Activated T-helper 1 cell treated with anti-CD3 and anti-CD28 coated beads, Interleukin-12 subunit alpha, Interleukin-12 subunit beta, Interleukin-2, Interleukin-4 antibody, amounts not matched to agents 30 ng/mL and 10 ng/mL and 1 ng/mL, durations not matched to agents 14 hours and 24 hours and 36 hours (primary cell): ENCODE data around the gene LIMS1. TPM values are rescaled to one million over a fixed set of nuclear protein-coding genes. Genes with fewer than 3 reads are reported as not detected.

Source experiments
- DNase-seq: peaks from one replicate; pipeline ENCODE4 v3.0.0; 2021; ENCODE audit warnings: low spot score
- H3K27ac Mint-ChIP-seq: one replicate; pipeline ENCODE4 v1.8.0; 2021; ENCODE audit warnings: mild to moderate bottlenecking, mixed read lengths
- H3K27me3 Mint-ChIP-seq: one replicate; pipeline ENCODE4 v1.8.0; 2022; ENCODE audit warnings: mild to moderate bottlenecking, moderate library complexity, mixed read lengths; ENCODE audit not compliant: insufficient read depth
- H3K36me3 Mint-ChIP-seq: one replicate; pipeline ENCODE4 v1.8.0; 2021; ENCODE audit warnings: low read depth, mixed read lengths
- H3K4me1 Mint-ChIP-seq: one replicate; pipeline ENCODE4 v1.8.0; 2021; ENCODE audit warnings: low read depth, mixed read lengths
- H3K4me3 Mint-ChIP-seq: one replicate; pipeline ENCODE4 v1.8.0; 2021; ENCODE audit warnings: mild to moderate bottlenecking, moderate library complexity, mixed read lengths
- H3K9me3 Mint-ChIP-seq: one replicate; pipeline ENCODE4 v1.8.0; 2021; ENCODE audit warnings: mixed read lengths
- intact Hi-C: fragments of 100-400 bp; cut with micrococcal nuclease; formaldehyde crosslinking; loops from one replicate; pipeline ENCODE4 v1.15.1; 2024
- total RNA-seq: library from RNA; stranded (reverse); gene quantifications from 2 replicates; pipeline ENCODE4 v1.2.3, GENCODE V29; 2022

LIMS1 gene
- total RNA-seq, 1 donor from 2014 or later = 69.6 TPM

DNA sequence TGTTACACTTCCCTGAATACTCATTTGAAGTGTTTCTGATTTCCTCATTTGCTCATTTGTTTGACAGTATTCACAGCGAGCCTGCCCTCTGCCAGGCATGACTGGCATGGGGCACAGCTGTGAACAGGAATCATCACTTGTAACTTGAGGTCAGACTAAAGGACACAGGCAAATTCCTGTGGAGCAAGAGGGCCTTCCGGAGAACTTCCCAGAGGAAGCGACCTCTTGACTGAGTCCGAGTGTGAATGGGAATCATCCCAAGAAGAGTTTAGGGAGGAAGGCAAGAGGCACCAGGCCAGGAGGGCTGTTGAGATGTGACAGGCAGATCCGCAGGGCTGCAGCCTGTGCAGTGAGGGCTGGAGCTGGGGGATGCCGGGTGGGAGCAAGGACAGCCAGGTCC lies 45.4 kb downstream of the LIMS1 start:
- no peaks in the 10 kb centered on the region for H3K9me3 Mint-ChIP-seq
- no peak for DNase-seq
- peaks cover 42% of the 10 kb centered on the region for H3K4me1 Mint-ChIP-seq
- H3K36me3 Mint-ChIP-seq = no peaks in the 10 kb centered on the region
- H3K27ac Mint-ChIP-seq = no peak overlapping the region
- no peaks in the 10 kb centered on the region for H3K27me3 Mint-ChIP-seq
- intact Hi-C loops = loop anchor here (5.0 to 10.0 kb wide), 4 partner anchors 87 to 662 kb away; no protein-coding TSS in a partner anchor
- H3K4me3 Mint-ChIP-seq = no peak overlapping the region

GRCh38 chr2:108580050-108580449 lies 45.8 kb downstream of the LIMS1 start:
- intact Hi-C loops = loop anchor here (5.0 to 10.0 kb wide), 4 partner anchors 88 to 663 kb away; no protein-coding TSS in a partner anchor
- Mint-ChIP-seq H3K27ac (peak overlapping the region; percentile 35), H3K4me3 (no peak overlapping the region), H3K36me3 (no peaks in the 10 kb centered on the region), H3K9me3 (no peaks in the 10 kb centered on the region), H3K27me3 (no peaks in the 10 kb centered on the region), H3K4me1 (peaks cover 38% of the 10 kb centered on the region)
- DNase-seq = no peak

DNA sequence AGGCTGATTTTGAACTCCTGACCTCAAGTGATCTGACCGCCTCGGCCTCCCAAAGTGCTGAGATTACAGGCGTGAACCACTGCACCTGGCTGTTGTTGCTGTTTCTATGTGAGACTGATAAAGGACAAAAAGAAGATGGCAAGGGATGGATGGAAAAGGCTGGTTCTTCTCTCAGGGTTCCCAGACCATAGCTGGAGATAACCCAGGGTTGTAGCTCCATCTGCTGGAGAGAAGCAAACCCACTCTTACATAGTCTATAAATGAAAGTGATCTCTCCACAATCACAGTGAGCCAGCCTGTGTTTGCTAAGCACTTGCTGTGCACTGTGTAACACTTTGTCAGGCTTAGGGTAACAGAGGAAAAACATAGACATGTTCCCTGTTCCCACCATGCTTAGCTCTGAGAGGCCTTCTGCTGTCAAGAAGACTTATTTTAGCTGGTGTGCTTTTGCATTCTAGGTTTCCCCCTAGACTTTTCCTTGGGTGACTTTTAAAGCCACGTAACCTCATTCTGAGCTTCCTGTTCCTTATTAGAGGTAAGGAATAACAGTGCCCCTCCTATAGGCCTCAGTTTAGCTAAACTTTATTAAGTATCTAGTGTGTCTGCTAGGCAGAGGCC lies 49.7 kb downstream of the LIMS1 start:
- H3K27ac Mint-ChIP-seq = no peak overlapping the region
- intact Hi-C loops = loop anchor here (1.0 to 10.0 kb wide), 11 partner anchors 10 to 667 kb away; partner anchors contain the start of genes GCC2 and LIMS1
- H3K36me3 Mint-ChIP-seq = no peaks in the 10 kb centered on the region
- peak; percentile 28 for DNase-seq
- no peak overlapping the region for H3K4me3 Mint-ChIP-seq
- no peaks in the 10 kb centered on the region for H3K9me3 Mint-ChIP-seq
- no peaks in the 10 kb centered on the region for H3K27me3 Mint-ChIP-seq
- H3K4me1 Mint-ChIP-seq = peaks cover 43% of the 10 kb centered on the region

- Mint-ChIP-seq H3K4me1 (peaks cover 46% of the 10 kb centered on the region), H3K27ac (no peak overlapping the region), H3K4me3 (no peak overlapping the region), H3K9me3 (no peaks in the 10 kb centered on the region), H3K36me3 (peaks cover 2% of the 10 kb centered on the region), H3K27me3 (no peaks in the 10 kb centered on the region)
- DNase-seq = no peak
- intact Hi-C loops = loop anchor here (2.0 to 10.0 kb wide), 2 partner anchors 51 to 411 kb away; partner anchors contain the start of gene LIMS1
Observed at GRCh38 chr2:108585436-108585835, 51.2 kb downstream of the LIMS1 start.

DNA sequence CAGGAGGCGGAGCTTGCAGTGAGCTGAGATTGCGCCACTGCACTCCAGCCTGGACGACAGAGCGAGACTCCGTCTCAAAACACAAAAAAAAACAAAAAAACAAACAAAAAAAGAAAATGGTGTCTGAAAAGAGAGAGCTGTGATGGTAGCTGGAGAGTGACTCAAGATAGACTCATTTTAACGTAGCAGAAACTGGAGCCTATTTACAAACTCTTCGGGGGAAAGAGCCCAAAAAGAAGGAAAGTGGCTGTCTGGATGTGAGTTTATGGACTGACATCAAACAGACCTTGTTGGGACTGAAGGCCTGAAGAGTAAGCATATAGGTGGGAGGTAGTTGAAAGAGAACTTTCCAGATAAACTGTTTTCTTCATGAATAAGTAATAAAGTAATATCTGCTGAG lies 51.8 kb downstream of the LIMS1 start:
- intact Hi-C loops = loop anchor here (10.0 kb wide), 1 partner anchor 411 kb away; no protein-coding TSS in a partner anchor
- DNase-seq = no peak
- peaks cover 46% of the 10 kb centered on the region for H3K4me1 Mint-ChIP-seq
- H3K27ac Mint-ChIP-seq = no peak overlapping the region
- H3K27me3 Mint-ChIP-seq = no peaks in the 10 kb centered on the region
- no peak overlapping the region for H3K4me3 Mint-ChIP-seq
- peaks cover 2% of the 10 kb centered on the region for H3K36me3 Mint-ChIP-seq
- no peaks in the 10 kb centered on the region for H3K9me3 Mint-ChIP-seq

- DNase-seq = no peak
- peaks cover 46% of the 10 kb centered on the region for H3K4me1 Mint-ChIP-seq
- intact Hi-C loops = loop anchor here (10.0 kb wide), 1 partner anchor 412 kb away; no protein-coding TSS in a partner anchor
- H3K9me3 Mint-ChIP-seq = no peaks in the 10 kb centered on the region
- H3K27ac Mint-ChIP-seq = no peak overlapping the region
- H3K36me3 Mint-ChIP-seq = peaks cover 2% of the 10 kb centered on the region
- no peak overlapping the region for H3K4me3 Mint-ChIP-seq
- no peaks in the 10 kb centered on the region for H3K27me3 Mint-ChIP-seq
Observed at GRCh38 chr2:108586631-108587030, 52.4 kb downstream of the LIMS1 start.

- Mint-ChIP-seq H3K27me3 (no peaks in the 10 kb centered on the region), H3K27ac (peak overlapping the region; percentile 47), H3K9me3 (no peaks in the 10 kb centered on the region), H3K4me3 (no peak overlapping the region), H3K4me1 (peaks cover 50% of the 10 kb centered on the region), H3K36me3 (peaks cover 2% of the 10 kb centered on the region)
- no peak for DNase-seq
- intact Hi-C loops = loop anchor here (10.0 kb wide), 1 partner anchor 413 kb away; no protein-coding TSS in a partner anchor
Observed at GRCh38 chr2:108587621-108588020, 53.4 kb downstream of the LIMS1 start.

- Mint-ChIP-seq H3K4me1 (peaks cover 55% of the 10 kb centered on the region), H3K27ac (peak overlapping the region; percentile 29)
Observed at GRCh38 chr2:108588070-108588668, 53.9 kb downstream of the LIMS1 start.

GRCh38 chr2:108589372-108589771 lies 55.1 kb downstream of the LIMS1 start:
- H3K4me1 Mint-ChIP-seq = peaks cover 58% of the 10 kb centered on the region
- intact Hi-C loops = loop anchor here (10.0 kb wide), 1 partner anchor 415 kb away; no protein-coding TSS in a partner anchor
- no peak overlapping the region for H3K27ac Mint-ChIP-seq

More at GRCh38 chr2:108588070-108588668, 53.9 kb downstream of the LIMS1 start:
- H3K4me3 Mint-ChIP-seq = peak overlapping the region; percentile 10
- DNase-seq = no peak
- peaks cover 2% of the 10 kb centered on the region for H3K36me3 Mint-ChIP-seq
- H3K9me3 Mint-ChIP-seq = no peaks in the 10 kb centered on the region
- no peaks in the 10 kb centered on the region for H3K27me3 Mint-ChIP-seq
- intact Hi-C loops = loop anchor here (10.0 kb wide), 1 partner anchor 413 kb away; no protein-coding TSS in a partner anchor

GRCh38 chr2:108589781-108590180 lies 55.5 kb downstream of the LIMS1 start:
- Mint-ChIP-seq H3K36me3 (peaks cover 2% of the 10 kb centered on the region), H3K27ac (peak overlapping the region; percentile 20), H3K9me3 (no peaks in the 10 kb centered on the region), H3K4me3 (no peak overlapping the region), H3K27me3 (no peaks in the 10 kb centered on the region), H3K4me1 (peaks cover 59% of the 10 kb centered on the region)
- no peak for DNase-seq
- intact Hi-C loops = loop anchor here (10.0 kb wide), 3 partner anchors 415 to 625 kb away; no protein-coding TSS in a partner anchor

More at GRCh38 chr2:108589372-108589771, 55.1 kb downstream of the LIMS1 start:
- H3K36me3 Mint-ChIP-seq = peaks cover 2% of the 10 kb centered on the region
- no peaks in the 10 kb centered on the region for H3K27me3 Mint-ChIP-seq
- H3K4me3 Mint-ChIP-seq = no peak overlapping the region
- DNase-seq = no peak
- H3K9me3 Mint-ChIP-seq = no peaks in the 10 kb centered on the region

- Mint-ChIP-seq H3K27me3 (no peaks in the 10 kb centered on the region), H3K9me3 (no peaks in the 10 kb centered on the region), H3K36me3 (peaks cover 2% of the 10 kb centered on the region), H3K4me3 (peak overlapping the region; percentile 35), H3K27ac (peak overlapping the region; percentile 70), H3K4me1 (peaks cover 73% of the 10 kb centered on the region)
- DNase-seq = no peak
- intact Hi-C loops = loop anchor here (10.0 kb wide), 2 partner anchors 554 to 624 kb away; no protein-coding TSS in a partner anchor
Observed at GRCh38 chr2:108591163-108591562, 56.9 kb downstream of the LIMS1 start.

DNA sequence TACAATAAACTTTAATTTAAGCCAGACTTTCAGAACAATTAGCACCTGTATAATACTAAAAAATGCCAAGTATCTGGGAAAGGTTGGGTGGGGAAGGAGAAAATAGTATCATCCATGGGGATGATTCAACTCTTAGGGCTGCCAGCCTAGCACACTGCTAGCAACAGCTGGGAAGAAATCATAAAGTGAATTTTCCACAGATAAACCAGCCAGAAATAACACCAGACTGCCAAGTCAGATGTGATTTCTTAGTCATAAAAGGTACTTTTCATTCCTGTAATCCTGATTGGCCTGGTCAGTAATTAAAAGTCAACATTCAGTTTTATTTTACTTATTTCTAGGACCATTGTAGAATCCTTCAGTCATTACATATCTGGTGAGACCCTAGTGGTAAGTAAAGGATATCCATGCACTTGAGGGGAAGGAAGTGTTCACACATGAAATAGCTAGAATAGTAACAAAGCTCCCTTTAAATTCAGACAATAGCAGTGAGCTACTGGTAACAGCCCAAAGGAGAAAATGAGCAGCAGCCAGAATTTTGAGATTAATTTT lies 59.4 kb downstream of the LIMS1 start:
- H3K9me3 Mint-ChIP-seq = no peaks in the 10 kb centered on the region
- H3K27ac Mint-ChIP-seq = peak overlapping the region; percentile 92
- H3K36me3 Mint-ChIP-seq = peaks cover 2% of the 10 kb centered on the region
- peak overlapping the region; percentile 72 for H3K4me3 Mint-ChIP-seq
- intact Hi-C loops = loop anchor here (1.0 to 10.0 kb wide), 7 partner anchors 9 to 621 kb away; partner anchors contain the start of genes CCDC138 and RANBP2
- H3K4me1 Mint-ChIP-seq = peaks cover 66% of the 10 kb centered on the region
- no peaks in the 10 kb centered on the region for H3K27me3 Mint-ChIP-seq
- no peak for DNase-seq
